ENCODE measurements around the gene TLE4. TPM values are rescaled to one million over a fixed set of nuclear protein-coding genes. Genes with fewer than 3 reads are reported as not detected.
A peak's percentile ranks its signal among the peaks of the same experiment; 100 is the strongest.
"Not testable (repeated sequence)": the region's sequence is repeated elsewhere in the genome, so short reads cannot be mapped to it uniquely, and the experiment has no call there.

TLE4 gene
- 1.2 TPM for polyA plus RNA-seq (2012; ENCODE audit: missing spikeins)

GRCh38 chr9:79571309-79572031 is at the start of gene TLE4:
Gene TLE4 (plus strand): TSS chr9:79571965. CDS start chr9:79572791, 826 bp downstream.
- TF ChIP-seq POLR2AphosphoS5 (IDR thresholded peaks at IDR 0.05; ENCODE audit: low read depth, low read length) (peak; percentile 37; the same call in 1 of the 2 replicates), POLR2A (IDR thresholded peaks at IDR 0.05; ENCODE audit: low read depth, low read length) (peak; percentile 51; the same call in 1 of the 2 replicates), TAF1 (IDR thresholded peaks at IDR 0.05; ENCODE audit: borderline replicate concordance, low read depth, low read length) (no peak)
- DNase-seq (ENCODE audit: insufficient read length), result peak; percentile 72
- FAIRE-seq, result peak; percentile 96

- FAIRE-seq, result no peak
- no peak for DNase-seq (ENCODE audit: insufficient read length)
- TF ChIP-seq POLR2AphosphoS5 (IDR thresholded peaks at IDR 0.05; ENCODE audit: low read depth, low read length), result no peak
Observed at GRCh38 chr9:79522793-79523192, 49.0 kb upstream of the TLE4 start.

- FAIRE-seq, result no peak
- no peak for DNase-seq (ENCODE audit: insufficient read length)
- TF ChIP-seq POLR2AphosphoS5 (IDR thresholded peaks at IDR 0.05; ENCODE audit: low read depth, low read length) (no peak), POLR2A (IDR thresholded peaks at IDR 0.05; ENCODE audit: low read depth, low read length) (no peak), TAF1 (IDR thresholded peaks at IDR 0.05; ENCODE audit: borderline replicate concordance, low read depth, low read length) (no peak)
Observed at GRCh38 chr9:79524266-79524665, 47.5 kb upstream of the TLE4 start.

GRCh38 chr9:79526149-79526672 is 45.6 kb upstream of the TLE4 start:
- FAIRE-seq, result no peak
- no peak for TF ChIP-seq POLR2A (IDR thresholded peaks at IDR 0.05; ENCODE audit: low read depth, low read length)
- TF ChIP-seq TAF1 (IDR thresholded peaks at IDR 0.05; ENCODE audit: borderline replicate concordance, low read depth, low read length), result no peak
- TF ChIP-seq POLR2AphosphoS5 (IDR thresholded peaks at IDR 0.05; ENCODE audit: low read depth, low read length), result no peak
- DNase-seq (ENCODE audit: insufficient read length), result no peak

GRCh38 chr9:79535534-79535933 is 36.2 kb upstream of the TLE4 start:
- DNase-seq (ENCODE audit: insufficient read length), result no peak
- FAIRE-seq, result no peak
- TF ChIP-seq POLR2AphosphoS5 (IDR thresholded peaks at IDR 0.05; ENCODE audit: low read depth, low read length), result no peak
- TF ChIP-seq TAF1 (IDR thresholded peaks at IDR 0.05; ENCODE audit: borderline replicate concordance, low read depth, low read length), result no peak
- no peak for TF ChIP-seq POLR2A (IDR thresholded peaks at IDR 0.05; ENCODE audit: low read depth, low read length)

- TF ChIP-seq POLR2A (IDR thresholded peaks at IDR 0.05; ENCODE audit: low read depth, low read length) (no peak), TAF1 (IDR thresholded peaks at IDR 0.05; ENCODE audit: borderline replicate concordance, low read depth, low read length) (no peak), POLR2AphosphoS5 (IDR thresholded peaks at IDR 0.05; ENCODE audit: low read depth, low read length) (no peak)
- FAIRE-seq, result no peak
- no peak for DNase-seq (ENCODE audit: insufficient read length)
Observed at GRCh38 chr9:79537838-79538237, 33.9 kb upstream of the TLE4 start.

- DNase-seq (ENCODE audit: insufficient read length) (no peak), FAIRE-seq (no peak)
- TF ChIP-seq TAF1 (IDR thresholded peaks at IDR 0.05; ENCODE audit: borderline replicate concordance, low read depth, low read length) (no peak), POLR2AphosphoS5 (IDR thresholded peaks at IDR 0.05; ENCODE audit: low read depth, low read length) (no peak), POLR2A (IDR thresholded peaks at IDR 0.05; ENCODE audit: low read depth, low read length) (no peak)
Observed at GRCh38 chr9:79542735-79543620, 28.8 kb upstream of the TLE4 start.

- not testable (repeated sequence) for DNase-seq (ENCODE audit: insufficient read length); FAIRE-seq
Observed at GRCh38 chr9:79544375-79544774, 27.4 kb upstream of the TLE4 start.

GRCh38 chr9:79551586-79551985 is 20.2 kb upstream of the TLE4 start:
- FAIRE-seq (no peak), DNase-seq (ENCODE audit: insufficient read length) (no peak)
- no peak for TF ChIP-seq TAF1 (IDR thresholded peaks at IDR 0.05; ENCODE audit: borderline replicate concordance, low read depth, low read length)
- no peak for TF ChIP-seq POLR2A (IDR thresholded peaks at IDR 0.05; ENCODE audit: low read depth, low read length)
- TF ChIP-seq POLR2AphosphoS5 (IDR thresholded peaks at IDR 0.05; ENCODE audit: low read depth, low read length), result no peak

GRCh38 chr9:79551994-79552393 is 19.8 kb upstream of the TLE4 start:
- no peak for TF ChIP-seq POLR2AphosphoS5 (IDR thresholded peaks at IDR 0.05; ENCODE audit: low read depth, low read length)
- TF ChIP-seq POLR2A (IDR thresholded peaks at IDR 0.05; ENCODE audit: low read depth, low read length), result no peak
- no peak for TF ChIP-seq TAF1 (IDR thresholded peaks at IDR 0.05; ENCODE audit: borderline replicate concordance, low read depth, low read length)
- DNase-seq (ENCODE audit: insufficient read length) (no peak), FAIRE-seq (no peak)

GRCh38 chr9:79555474-79556089 is 16.2 kb upstream of the TLE4 start:
- DNase-seq (ENCODE audit: insufficient read length) (no peak), FAIRE-seq (no peak)
- TF ChIP-seq POLR2A (IDR thresholded peaks at IDR 0.05; ENCODE audit: low read depth, low read length) (no peak), POLR2AphosphoS5 (IDR thresholded peaks at IDR 0.05; ENCODE audit: low read depth, low read length) (no peak), TAF1 (IDR thresholded peaks at IDR 0.05; ENCODE audit: borderline replicate concordance, low read depth, low read length) (no peak)
